Stimulated activated CD4-positive, alpha-beta T cell treated with anti-CD3 and anti-CD28 coated beads, TNF-alpha, amount 100 ng/mL, for 24 hours (primary cell): ENCODE measurements around the gene AQP3.
"Not testable (repeated sequence)": the region's sequence is repeated elsewhere in the genome, so short reads cannot be mapped to it uniquely, and the experiment has no call there.

Source experiments
- DNase-seq, 3 experiments: peaks; one replicate each; pipeline ENCODE4 v3.0.0-alpha.2; 2020; ENCODE audit warnings: low read depth in 3 of 3

Gene AQP3

DNA sequence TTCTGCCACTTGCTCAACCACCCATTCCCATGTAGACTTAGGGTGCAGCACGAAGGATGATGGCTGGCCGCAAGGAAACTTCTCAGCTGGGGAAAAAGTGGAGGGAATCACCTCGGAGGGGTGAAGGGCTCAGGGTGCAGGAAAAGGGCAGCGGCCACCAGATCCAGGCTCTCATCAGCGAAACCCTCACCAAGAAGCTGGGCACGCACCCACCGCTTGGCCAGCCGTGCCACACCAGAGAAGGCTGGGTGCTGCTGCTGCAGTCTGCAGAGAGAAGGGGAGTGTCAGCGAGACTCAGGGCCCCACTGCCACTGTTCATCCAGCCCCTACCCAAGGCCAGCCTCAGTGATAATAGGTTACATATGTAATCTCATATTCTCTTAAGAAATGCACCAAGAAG is 17.7 kb upstream of the AQP3 start:
- no peak for DNase-seq

DNA sequence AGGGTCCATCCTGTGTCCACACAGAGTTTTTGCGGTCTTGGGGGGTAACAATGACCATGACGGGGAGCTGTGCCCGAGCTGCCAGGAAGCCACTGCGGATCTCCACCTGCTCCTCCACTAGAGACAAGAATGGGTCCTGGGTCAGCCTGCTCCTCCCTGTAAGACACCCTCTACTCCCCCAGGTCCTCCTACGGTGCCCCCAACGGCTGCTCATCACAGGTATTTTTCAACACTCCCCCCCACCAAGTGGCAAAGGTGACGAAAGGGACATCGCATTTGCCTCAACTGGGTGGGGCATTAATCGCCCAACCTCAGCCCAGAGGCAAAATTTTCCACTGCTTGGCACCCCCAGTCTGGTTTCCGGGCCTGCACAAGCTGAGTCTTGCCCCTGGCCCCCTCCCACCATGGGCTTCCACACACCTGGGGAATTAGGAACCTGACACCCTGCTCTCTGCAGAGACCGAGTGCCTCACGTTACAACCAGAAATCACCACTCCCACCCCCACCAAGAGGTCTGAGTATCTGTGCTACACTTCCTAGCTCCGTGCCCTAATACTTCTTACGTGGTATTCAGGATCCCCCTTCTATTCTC is 16.7 kb upstream of the AQP3 start:
- no peak for DNase-seq

DNA sequence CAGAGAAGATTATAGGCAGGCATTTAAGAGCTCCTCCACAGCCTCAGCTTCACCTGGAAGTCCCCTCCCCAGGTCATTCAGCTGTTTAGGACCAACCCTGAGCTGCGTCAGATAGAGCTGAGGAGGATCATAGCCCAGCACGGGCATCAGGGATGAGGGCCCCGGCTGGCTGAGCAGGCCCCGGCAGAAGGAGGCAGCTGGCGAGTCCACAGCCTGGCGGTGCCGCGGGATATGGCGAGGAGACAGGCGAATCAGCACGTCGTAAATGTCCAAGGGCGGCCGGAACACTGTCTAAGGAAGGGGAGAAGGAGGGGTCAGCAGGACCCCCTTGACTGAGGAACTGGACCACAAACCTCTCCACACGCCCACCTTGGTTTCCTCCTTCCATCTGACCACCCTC is 15.8 kb upstream of the AQP3 start:
- DNase-seq = no peak

DNA sequence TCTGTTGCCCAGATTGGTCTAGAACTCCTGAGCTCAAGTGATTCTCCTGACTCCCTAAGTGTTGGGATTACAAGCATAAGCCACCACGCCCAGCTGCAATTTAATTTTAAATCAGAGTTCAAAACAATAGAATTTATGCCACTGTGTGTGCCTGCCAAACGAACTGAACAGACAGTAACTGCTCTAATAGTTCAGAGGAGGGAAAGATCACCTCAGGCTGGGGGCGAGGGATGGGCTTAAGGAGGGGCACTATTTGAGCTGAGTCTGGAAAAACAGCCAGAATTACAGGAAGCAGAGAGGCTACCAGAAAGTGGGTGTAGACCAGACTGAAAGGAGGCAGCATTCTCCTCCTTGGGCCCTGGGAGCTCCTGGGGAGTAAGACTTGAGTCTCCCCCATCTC is 14.1 kb upstream of the AQP3 start:
- DNase-seq = no peak

DNA sequence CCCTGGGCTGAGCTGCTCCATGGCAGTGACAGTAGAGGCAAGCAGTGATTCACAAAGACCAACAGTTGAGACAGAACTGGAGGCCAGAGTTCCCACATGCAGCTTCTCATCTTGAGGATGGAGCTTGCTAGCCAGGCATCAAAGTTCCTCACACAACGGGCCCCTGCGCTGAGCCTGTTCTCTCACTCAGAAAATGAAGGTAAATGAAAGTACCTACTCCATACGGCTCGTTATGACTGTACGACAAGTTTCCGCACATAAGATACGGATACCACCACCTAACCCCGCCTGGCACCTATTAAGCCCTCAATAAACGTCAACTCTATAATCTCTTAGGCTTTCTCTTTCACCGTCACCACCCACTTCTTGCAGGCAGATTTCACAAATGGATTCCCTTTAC is 13.5 kb upstream of the AQP3 start:
- DNase-seq = no peak

DNA sequence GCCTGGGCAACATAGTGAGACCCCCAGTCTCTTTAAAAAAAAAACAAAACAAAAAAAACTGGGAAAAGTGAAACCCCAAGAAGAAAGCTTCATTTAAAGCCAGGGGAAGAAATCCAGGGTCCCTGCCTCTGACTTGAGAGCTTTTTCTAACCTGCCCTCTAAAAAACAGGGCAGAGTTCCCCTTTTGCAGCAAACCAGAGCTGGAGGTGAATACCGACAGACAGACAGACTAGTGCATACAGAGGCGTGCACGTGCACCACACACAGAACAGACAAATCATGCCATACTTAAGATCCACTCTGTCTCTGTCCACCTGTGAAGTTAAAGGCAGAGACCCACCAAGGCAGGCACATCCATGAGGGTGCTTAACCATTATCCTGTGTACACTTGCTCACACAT is 11.7 kb upstream of the AQP3 start:
- DNase-seq = no peak

DNA sequence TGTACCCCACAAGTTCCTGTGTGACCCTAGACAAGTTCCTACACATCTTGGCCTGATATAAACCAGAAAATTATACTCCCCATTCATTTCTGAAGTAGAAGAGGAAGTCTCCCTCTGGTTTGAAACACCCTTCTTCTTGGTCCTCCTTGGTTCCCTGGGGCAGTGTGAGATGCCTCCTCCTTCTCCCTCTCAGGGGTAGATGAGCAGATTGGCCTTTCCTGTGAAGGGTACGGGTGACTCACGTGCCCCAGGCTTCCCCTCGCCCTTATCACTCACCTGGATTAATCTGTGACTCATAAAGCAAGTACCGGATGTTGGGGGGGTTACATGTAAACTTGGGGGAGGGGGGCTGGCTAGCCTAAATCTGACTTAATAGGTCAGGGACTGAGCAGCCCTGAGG is 11.1 kb upstream of the AQP3 start:
- peak; percentile 27 to 64 (median 36) for DNase-seq

DNA sequence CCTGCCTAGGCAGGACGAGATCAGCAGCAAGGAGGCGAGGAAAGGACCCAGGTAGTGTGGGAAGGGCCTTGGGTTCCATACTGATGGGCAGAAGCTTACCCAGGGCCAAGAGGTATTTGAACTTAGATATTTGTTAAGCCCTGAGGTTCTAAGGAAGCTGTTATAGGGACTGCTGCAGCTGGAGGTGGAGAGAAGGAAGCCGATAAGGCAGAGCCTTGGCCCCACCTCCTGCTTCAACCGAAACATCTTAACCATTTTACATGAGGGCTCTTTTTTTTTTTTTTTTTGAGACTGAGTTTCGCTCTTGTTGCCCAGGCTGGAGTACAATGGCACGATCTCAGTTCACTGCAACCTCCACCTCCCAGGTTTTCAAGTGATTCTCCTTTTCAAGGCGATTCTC is 8.6 kb upstream of the AQP3 start:
- no peak for DNase-seq

DNA sequence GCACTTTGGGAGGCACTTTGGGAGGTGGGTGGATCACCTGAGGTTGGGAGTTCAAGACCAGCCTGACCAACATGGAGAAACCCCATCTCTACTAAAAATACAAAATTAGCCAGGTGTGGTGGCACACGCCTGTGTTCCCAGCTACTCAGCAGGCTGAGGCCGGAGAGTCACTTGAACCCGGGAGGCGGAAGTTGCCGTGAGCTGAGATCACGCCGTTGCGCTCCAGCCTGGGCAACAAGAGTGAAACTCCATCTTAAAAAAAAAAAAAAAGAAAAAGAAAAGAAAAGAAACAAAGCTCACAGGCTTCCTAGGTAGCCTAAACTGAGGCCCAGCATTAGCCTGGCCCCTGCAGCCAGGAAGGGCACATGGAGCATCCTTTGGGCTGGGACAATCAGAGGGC is 8.1 kb upstream of the AQP3 start:
- not testable (repeated sequence) for DNase-seq

DNA sequence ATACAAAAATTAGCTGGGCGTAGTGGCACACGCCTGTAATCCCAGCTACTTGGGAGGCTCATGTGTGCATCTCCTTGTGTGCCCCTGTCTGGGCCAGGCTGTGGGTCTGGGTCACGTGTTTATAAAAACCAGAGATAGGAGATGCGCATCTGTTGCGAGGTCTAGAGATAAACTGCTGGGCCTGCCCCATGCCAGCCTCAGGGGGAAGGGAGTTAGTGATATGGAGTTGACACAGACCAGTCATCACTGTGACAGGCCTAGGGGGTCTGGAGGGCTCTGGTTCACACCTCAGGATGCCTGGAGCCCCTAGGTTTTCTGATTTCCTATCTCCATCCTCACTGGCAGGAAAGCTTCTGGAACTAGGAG is 7.3 kb upstream of the AQP3 start:
- DNase-seq = not testable (repeated sequence)

DNA sequence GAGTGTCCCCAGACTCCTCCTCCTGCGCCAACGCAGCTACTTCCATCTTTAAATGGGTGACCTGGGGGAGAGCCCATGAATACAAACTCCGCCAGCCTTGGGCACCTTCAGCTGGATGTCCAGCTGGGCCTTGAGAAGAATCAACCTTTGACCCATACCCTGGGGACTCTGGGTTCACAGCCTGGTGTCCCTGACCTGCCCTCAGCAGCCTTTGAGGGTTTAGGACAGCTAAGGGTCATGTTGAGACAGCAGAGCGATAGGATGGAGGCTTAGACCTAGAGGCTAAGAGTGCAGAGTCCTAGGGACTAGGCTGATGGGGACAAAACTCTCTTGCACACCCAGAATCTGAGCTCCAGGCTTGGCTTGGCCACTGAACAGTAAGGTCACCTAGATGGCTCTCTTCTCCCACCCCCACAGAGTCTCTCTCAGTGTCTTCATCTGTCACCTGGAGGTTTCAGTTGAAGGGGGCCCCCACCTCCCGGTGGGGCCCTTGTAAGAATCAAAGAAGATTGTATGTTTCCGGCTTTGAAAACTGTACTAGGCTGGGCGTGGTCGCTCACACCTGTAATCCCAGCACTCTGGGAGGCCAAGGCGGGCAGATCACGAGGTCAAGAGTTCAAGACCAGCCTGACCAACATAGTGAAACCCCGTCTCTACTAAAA is 6.7 kb upstream of the AQP3 start:
- DNase-seq = no peak

DNA sequence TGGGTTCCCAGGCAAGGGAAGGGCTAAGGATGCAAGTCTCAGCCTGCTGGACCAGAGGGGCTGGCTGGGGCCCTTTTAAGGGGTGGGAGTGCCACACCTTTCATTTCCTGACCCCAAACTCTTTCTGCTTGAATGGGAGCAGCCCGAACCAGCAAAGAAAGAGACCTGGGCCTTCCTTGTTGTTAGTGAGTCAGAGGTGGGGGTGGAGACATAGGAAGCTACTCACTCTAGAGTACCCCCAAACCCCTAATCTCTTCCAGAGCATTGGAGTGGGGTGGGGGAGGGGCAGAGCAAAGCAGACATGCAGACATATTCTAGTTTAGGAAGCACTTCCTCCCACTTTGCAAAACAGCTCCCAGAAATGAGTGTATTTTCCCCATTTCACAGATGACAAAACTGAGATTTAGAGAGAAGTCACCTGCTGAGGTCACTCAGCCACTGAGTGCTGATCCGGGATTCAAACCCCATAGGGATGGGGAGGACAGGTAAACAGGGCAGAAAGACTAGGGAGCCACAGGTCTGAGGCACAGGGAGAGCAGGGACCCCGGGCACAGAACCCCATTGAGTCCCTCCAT is 6.0 kb upstream of the AQP3 start:
- DNase-seq = no peak

DNA sequence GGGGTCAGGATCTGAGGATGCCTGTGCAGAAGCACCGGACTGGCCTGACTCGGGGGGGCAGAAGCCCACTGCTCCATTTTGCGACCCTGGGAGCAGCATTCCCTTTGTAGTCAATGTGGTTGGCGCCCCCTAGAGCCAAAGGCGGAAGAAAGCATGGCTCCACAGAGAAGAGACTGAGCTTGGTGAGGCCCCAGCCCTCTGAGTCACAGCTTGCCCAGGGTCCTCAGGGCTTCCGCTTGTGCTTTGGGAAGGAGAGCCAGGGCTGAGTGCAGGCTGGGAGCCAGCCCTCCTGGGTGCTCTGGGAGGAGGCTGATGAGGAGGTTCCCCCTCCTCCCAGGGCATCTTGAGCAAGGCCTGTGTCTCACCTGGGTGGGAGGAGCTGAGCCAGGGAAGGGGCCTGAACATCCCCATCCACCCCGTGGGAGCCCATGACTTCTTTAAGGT is 5.5 kb upstream of the AQP3 start:
- DNase-seq = peak in 1 of 3 experiments; percentile 57

DNA sequence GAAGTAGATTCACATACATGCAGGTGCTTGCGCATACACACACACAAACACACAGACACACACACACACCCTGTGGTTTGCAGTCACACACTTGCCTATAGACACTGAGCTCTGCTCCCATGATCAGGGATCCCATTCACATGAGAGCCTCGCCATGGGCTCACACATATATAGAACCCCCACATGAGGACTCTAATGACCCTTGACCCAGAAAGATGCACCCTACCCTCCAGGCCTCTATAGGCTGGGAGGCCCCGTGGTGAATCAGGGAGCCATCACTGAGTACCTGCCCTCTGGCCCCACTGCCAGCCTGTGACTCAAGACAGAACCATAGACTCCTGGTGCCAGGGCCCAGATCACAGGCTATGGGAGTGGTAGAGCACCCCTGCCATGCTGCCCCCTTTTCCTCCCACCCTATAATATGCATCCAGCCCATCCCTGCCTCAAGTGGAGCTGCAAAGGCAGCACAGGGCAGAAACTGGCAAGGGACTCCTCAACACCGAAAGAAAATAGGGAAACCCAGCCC is 3.3 kb upstream of the AQP3 start:
- DNase-seq = no peak

DNA sequence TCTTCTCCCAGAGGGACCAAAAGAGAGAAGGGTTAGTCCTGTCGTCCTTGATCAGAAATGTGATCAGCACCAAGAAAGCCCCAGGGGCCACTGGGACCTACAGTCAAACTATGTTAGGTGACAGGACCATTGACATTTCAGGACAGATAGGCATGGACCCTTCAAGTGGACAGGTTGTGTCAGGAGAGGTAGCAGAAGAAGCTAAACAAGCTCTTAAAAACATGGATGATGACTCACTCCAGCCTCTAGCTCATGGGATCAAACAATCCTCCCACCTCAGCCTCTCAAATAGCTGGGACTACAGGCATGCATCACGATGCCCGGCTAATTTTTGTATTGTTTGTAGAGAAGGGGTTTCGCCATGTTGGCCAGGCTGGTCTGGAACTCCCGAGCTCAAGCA is 2.3 kb upstream of the AQP3 start:
- DNase-seq = no peak

DNA sequence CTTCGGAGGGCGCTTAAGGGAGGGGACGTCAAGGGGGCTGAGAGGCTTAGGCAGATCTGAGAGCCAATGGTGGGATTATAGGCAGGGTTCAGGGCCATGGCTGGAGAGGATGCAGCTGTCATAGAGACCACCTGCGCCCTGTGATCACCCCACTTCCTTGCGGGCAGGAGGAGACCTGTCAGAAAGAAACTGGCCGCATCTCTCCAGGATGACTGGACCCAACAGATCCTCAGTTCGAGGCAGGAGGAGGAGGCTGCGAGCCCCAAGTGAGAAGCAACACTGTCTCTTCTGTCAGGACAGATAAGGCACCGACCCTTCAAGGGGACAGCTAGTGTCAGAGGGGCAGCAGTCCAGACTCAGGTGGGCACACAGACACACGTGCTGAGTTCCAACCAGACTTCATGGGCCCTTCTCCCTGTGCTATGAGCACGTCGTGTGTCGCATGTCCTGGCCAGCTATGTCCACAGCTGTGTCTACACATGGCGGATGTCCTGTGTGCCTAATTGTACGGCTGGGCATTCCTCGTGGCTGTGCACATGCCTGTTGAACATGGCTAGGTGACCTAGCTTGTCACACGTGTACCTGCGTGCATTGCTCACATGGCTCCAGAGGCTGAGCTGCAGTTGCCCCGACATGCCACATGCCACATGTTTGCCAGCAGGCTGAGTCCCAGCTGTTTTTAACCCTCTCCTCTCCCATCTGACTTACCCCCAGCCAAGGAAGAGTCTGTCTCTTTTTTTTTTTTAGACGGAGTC is 583 bp upstream of the AQP3 start:
- DNase-seq = no peak

DNA sequence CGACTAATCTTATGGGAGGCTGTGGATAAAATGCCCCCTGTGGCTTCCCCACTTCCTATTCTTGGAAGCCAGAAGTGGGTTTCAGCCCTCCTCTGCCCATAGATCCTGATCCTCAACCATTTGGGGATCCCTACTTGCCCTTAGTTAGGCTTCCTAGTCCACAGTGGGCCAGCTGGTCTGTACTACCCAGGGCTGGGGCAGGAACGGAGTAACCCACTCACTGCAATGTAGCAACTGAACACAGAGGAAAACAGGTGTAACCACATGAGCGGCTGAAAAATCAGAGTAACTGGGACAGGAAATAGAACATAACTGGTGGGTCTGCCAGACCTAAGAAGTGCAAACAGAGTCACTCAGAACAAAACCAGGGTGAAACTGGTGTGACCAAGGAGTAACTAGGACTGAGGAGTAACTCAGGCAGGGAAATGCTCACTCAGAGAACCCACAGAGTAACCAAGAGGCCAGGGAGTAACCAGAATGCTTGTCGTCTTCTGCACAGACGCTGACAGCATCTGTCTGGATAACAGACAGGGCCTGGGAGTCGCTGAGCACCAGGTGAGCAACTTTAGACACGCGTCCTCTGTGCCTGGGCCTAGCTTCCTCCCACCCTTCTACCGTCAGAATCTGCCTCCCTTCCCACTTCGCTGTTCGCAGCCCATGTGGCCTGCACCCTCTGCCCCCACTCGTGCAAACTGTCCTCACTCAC is 1.0 kb downstream of the AQP3 start:
- peak in 2 of 3 experiments; percentile 42 for DNase-seq

DNA sequence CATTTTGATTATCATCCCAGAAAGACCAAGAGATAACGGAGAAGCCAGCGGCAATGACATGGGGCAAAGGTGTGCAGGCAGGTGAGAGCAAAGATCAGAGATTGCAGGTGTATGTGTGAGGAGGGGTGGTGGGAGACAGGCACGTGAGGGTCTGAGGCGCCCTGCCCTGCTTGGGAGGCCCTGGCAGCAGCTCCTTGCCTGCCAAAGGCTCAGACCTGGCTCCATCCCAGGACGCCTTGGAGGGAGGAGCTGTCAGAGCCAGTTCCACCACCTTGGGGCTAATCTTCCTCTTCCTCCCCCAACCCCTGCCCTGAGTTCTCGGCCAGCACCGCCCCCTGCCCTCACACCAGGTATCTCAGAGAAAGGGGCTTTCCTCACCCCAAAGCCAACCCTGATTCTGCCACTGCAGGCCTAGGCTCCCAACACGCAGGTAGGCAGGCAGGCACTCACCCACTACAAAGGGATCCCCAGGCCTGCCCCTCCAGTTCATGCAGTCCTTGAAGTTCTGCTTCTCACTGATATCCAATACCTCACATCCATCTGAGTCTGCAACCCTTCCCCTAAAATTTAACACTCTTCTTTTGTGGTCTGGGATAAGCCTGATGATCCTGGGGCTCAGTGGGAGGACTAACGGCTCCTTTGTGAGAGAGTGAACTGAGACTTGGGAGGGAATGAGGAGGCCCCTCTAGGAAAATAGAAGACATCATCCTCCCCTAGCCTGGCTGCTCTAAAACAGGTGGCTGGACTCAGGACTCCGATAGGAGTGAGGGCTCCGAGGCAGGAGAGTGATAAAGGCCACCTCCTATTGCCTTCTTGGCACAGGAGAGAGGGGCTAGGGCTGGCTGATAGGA is 1.8 kb downstream of the AQP3 start:
- no peak for DNase-seq

DNA sequence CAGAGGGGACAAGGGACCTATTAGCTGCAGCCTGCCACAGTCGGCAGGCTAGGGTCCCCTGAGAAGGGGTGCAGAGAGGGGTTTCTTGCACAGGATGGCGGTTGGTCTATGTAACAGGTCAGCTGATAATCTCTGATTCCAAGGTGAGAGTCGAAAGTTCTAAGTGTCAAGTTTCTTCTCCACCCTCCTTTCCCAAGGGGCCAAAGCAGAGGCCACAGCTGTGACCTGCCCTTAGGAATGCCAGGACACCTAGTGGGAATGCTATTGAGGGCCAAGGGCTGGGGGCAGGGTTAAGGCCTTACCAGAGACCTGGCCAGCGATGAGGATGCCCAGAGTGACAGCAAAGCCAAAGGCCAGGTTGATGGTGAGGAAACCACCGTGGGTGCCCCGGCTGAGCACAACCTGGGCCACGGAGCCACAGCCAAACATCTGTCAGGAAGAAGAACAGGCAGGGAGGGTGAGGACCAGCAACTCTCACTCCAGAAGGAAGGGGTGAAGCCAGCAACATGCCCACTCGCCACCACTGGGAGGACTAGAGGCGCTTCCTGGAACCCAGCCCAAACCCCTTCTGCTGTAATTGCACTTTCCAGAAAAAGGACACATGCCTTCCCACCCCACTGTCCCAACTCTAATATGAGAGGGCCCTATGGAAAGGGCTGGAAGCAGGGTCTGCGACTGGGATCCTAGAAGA is 3.8 kb downstream of the AQP3 start:
- DNase-seq = no peak

DNA sequence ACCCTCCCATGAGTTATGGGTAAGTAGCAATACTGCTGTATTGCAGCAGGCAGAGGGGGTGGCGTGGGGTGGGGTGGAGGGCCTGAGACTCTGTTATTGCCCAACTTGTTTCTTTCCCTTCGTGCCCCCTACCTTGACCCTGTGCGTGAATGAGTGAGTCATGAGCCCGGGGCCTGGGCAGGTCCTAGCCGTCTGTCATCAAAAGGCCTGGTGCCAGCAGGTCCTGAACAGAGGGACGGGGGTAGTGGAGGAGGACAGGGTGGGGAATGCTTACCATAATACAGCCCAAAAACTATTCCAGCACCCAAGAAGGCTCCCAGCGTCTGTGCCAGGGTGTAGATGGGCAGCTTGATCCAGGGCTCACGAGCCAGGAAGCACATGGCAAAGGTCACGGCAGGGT is 4.3 kb downstream of the AQP3 start:
- no peak for DNase-seq
